Calu3 (cell line): ENCODE measurements around the gene SKI. TPM values are rescaled to one million over a fixed set of nuclear protein-coding genes. Genes with fewer than 3 reads are reported as not detected.

ENCODE experiments used
- BruUV-seq: library from RNA; stranded (reverse); fragments of 400-500 nt; replicated peaks from 2 replicates; lab custom pipeline; 2021; lab: Mats Ljungman, UMichigan
- CTCF ChIA-PET: fragments of 300-600 bp; sonication (Branson Sonifier 250); formaldehyde crosslinking; loops from one replicate; lab custom pipeline; 2022; ENCODE audit warnings: antibody characterized with exemption; lab: Charles Lee
- DNase-seq: peaks from one replicate; pipeline ENCODE4 v3.0.0; 2022
- H3K27ac Mint-ChIP-seq: one replicate; pipeline ENCODE4 v1.8.0; 2022; ENCODE audit warnings: mixed read lengths; ENCODE audit not compliant: unreplicated experiment
- H3K27me3 Mint-ChIP-seq: one replicate; pipeline ENCODE4 v1.8.0; 2022; ENCODE audit warnings: mixed read lengths; ENCODE audit not compliant: unreplicated experiment
- H3K36me3 Mint-ChIP-seq: one replicate; pipeline ENCODE4 v1.8.0; 2022; ENCODE audit warnings: mild to moderate bottlenecking, moderate library complexity, mixed read lengths; ENCODE audit not compliant: insufficient read depth, unreplicated experiment
- H3K4me1 Mint-ChIP-seq: one replicate; pipeline ENCODE4 v1.8.0; 2022; ENCODE audit warnings: mild to moderate bottlenecking, low read depth, mixed read lengths; ENCODE audit not compliant: unreplicated experiment
- H3K4me3 Mint-ChIP-seq: one replicate; pipeline ENCODE4 v1.8.0; 2022; ENCODE audit warnings: mild to moderate bottlenecking, low read depth, moderate library complexity, mixed read lengths; ENCODE audit not compliant: unreplicated experiment
- H3K9me3 Mint-ChIP-seq: one replicate; pipeline ENCODE4 v1.8.0; 2022; ENCODE audit warnings: low read depth, mixed read lengths; ENCODE audit not compliant: unreplicated experiment
- CTCF ChIP-seq: fragments of 200-600 bp; IDR thresholded peaks from one replicate; pipeline ENCODE4 v1.8.0; 2022; ENCODE audit warnings: antibody characterized with exemption; ENCODE audit not compliant: unreplicated experiment
- intact Hi-C: fragments of 100-400 bp; cut with micrococcal nuclease; formaldehyde crosslinking; loops from one replicate; pipeline ENCODE4 v1.10.0; 2022; ENCODE audit not compliant: unreplicated experiment
- total RNA-seq: library from RNA; stranded (reverse); gene quantifications from 2 replicates; pipeline ENCODE4 v1.2.3, GENCODE V29; 2022

SKI gene
- total RNA-seq, 1 experiment from 2014 or later = 33.8 TPM

DNA sequence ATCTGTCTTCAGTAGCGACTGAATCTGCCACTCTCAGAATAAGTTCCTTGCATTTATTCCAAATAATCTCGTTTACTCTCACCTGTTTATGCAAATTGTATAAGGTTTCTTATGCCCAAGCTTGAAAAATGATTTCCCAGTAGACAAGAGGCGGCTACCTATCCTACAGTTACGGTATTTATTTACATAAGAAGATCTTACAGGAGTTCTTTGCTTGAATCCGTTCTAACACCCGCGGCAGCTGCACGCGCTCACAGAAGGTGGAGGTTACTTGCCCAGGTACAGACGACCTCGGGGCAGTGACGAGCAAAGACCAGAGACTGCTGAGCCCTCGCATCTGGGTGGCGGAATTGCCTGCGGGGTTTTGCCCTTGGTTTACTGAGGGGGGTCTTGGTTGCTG is 79.9 kb downstream of the SKI start:
- intact Hi-C loops = no loop called here
- TF ChIP-seq CTCF = no peak
- no peaks in the 10 kb centered on the region for H3K9me3 Mint-ChIP-seq
- no peak for DNase-seq
- no peak overlapping the region for H3K27ac Mint-ChIP-seq
- no peak overlapping the region for H3K4me3 Mint-ChIP-seq
- H3K27me3 Mint-ChIP-seq = no peaks in the 10 kb centered on the region
- TSS peak; percentile 23 for BruUV-seq
- H3K4me1 Mint-ChIP-seq = no peaks in the 10 kb centered on the region
- CTCF ChIA-PET = no interaction called here
- peaks cover 24% of the 10 kb centered on the region for H3K36me3 Mint-ChIP-seq

DNA sequence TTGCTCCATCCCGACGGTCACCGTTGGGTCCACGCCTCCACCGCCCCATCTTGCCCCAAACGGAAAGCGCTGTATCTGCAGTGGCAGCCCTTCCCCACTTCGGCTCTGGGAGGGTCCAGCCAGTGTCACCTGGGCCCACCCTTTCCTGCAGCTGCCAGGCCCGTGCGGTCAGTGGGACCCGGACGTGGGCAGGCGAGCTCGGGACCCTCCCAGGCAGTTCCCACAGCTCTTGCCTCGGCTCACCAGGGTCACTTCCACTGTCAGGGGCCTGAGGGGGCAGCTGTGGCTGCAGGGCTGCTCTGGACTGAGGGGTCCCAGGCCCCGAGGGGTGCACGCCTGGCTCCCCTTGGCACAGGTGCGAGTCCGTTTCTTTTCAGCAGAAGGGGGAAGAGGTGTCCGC is 80.7 kb downstream of the SKI start:
- H3K27me3 Mint-ChIP-seq = no peaks in the 10 kb centered on the region
- no peak overlapping the region for H3K4me3 Mint-ChIP-seq
- TF ChIP-seq CTCF = no peak
- intact Hi-C loops = no loop called here
- H3K4me1 Mint-ChIP-seq = no peaks in the 10 kb centered on the region
- BruUV-seq = no TSS peak
- CTCF ChIA-PET = interaction anchor here (0.6 kb wide), 1 partner anchor 17 kb away, joined by 6 read pairs; no protein-coding TSS in a partner anchor
- DNase-seq = no peak
- H3K36me3 Mint-ChIP-seq = peaks cover 24% of the 10 kb centered on the region
- H3K9me3 Mint-ChIP-seq = no peaks in the 10 kb centered on the region
- H3K27ac Mint-ChIP-seq = no peak overlapping the region

DNA sequence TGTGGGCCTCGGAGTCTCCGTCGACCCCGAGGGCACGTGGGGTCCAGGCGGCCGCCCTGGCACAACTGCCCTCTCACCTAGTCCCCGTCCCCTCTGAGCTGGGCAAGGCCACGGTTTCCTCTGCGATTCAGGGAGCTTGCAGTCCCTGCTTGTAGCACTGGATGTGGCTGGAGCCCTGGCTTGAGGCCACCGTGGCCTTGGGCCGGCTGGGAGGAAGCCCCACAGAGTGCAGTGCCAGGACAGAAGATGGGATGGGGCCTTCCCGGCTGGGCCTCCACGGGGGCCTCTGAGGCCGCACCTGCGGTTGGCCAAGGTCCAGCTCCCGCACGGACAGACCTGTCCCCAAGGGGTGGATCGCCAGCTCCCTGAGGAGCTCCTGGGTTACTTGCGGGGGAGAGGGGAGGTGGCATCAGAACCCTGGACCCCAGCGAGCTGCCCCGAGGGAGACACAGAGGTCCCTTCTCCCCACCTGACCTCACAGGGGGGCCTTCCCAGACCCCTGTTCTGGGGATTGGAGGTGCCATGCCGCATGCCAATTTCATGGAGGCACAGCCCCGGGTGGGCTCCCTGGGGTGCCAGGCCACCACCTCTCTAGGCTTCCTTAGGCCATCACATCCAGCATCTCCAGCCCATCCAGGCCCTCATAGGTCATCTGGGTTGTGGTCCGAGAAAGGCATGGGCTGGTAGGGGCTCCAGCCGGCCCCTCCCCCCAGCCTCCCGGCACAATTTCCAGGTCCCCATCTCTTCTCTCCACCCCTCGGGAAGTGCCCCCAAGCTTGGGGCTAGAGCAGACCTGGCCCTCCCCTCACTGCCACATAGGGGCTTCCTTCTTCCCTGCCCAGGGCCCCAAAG is 82.4 kb downstream of the SKI start:
- peaks cover 28% of the 10 kb centered on the region for H3K36me3 Mint-ChIP-seq
- no peak overlapping the region for H3K27ac Mint-ChIP-seq
- intact Hi-C loops = loop anchor here (5.0 kb wide), 1 partner anchor 113 kb away; no protein-coding TSS in a partner anchor

More for the DNA sequence above, 82.4 kb downstream of the SKI start:
- no peaks in the 10 kb centered on the region for H3K9me3 Mint-ChIP-seq
- no peak overlapping the region for H3K4me3 Mint-ChIP-seq
- TF ChIP-seq CTCF = no peak
- no peaks in the 10 kb centered on the region for H3K4me1 Mint-ChIP-seq
- no TSS peak for BruUV-seq
- H3K27me3 Mint-ChIP-seq = no peaks in the 10 kb centered on the region
- no peak for DNase-seq
- CTCF ChIA-PET = interaction anchor here (1.2 kb wide), 1 partner anchor 116 kb away, joined by 4 read pairs; no protein-coding TSS in a partner anchor
